GM19324 (cell line): Measurements from ENCODE around the gene INF2.
"Not testable (repeated sequence)": the region's sequence is repeated elsewhere in the genome, so short reads cannot be mapped to it uniquely, and the experiment has no call there.

Source experiments
- ATAC-seq: cut with Tn5 transposase; IDR thresholded peaks from one replicate; pipeline ENCODE4 v1.9.1; 2021; ENCODE audit warnings: mild to moderate bottlenecking, moderate library complexity; ENCODE audit not compliant: unreplicated experiment, low FRiP score

INF2 gene

DNA sequence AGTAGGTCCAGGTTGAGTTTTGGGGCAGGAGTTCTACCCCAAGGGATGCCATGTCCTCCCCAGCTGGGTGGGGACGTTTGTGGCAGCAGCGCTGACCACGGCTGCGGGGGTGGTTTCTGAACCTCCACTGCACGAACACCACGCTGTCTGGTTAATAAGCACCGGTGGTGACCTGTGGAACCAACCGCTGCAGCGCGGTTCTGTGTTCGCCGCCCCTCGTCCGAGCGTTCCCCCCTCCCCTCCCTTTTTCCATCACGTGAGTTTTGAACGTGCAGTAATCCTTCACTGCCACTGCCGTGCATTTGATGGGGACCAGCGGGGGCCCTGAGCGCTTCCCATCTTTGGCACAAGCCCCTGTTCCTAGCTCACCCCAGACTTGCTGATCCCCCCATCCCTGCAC is 28.2 kb downstream of the INF2 start:
- no peak for ATAC-seq

GRCh38 chr14:104718147-104718546 is 28.7 kb downstream of the INF2 start:
- ATAC-seq: no peak

DNA sequence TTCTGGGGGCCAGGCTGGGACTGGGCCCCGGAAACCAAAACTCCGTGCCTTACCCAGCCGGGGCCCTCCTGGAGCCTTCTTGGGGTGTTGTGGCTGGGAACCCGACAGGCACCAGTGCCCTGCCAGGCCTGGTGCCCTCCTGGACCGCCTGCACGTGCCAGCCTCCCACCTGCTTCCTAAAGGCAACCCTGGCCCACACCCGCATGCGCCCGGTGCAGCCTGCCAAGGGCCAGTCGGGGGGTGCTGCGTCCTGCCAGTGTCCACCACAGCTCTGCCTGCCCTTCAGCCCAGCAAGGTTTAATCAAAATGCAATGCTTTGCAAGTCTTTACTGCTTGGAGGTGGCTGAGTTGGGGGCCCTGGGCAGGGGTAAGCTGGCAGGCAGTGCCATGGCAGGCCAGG is 29.5 kb downstream of the INF2 start:
- ATAC-seq: no peak

GRCh38 chr14:104719343-104719742 is 29.9 kb downstream of the INF2 start:
- no peak for ATAC-seq

DNA sequence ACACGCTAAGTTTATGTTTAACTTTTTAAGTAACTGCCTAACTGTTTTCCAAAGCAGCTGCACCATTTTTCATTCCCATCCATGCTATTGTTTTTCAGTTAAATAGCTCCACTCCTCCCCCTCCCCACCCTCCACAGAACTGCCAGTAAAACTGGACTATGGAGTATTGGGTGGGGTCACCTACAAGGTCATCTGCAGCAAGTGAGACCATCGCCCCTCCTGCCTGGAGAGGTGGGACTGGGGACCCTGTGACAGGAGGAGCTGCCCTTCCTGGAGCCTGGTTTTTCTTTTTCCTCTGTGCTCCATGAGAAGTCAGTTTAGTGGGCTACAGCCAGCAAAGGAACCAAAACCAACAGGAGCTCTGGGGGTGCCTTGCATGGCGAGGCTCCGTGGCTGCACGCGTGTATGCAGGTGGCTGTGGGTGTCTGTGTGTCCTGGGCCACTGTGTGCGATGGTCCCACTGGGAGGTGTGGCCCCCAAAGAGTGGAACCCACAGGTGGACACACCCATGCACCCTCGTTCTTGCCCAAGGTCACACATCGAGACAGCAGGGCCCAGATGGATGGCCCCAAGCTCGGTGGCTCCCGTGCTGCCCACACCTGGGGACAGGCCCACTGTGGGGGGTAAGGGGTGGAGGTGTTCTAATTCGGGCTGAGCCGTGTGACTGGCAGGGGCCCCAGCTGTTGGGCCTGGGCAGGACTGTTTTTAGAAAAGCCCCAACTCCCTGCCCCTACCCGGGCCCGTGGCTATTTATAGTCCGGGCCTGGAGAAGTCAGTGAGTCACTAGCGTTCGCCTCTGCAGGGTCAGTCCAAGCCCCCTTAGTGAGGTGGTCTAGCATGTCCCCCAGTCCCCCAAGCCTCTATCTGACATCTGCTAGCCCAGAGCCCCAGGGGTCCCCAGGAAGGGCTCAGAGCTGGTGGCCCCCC is 32.4 kb downstream of the INF2 start:
- no peak for ATAC-seq

DNA sequence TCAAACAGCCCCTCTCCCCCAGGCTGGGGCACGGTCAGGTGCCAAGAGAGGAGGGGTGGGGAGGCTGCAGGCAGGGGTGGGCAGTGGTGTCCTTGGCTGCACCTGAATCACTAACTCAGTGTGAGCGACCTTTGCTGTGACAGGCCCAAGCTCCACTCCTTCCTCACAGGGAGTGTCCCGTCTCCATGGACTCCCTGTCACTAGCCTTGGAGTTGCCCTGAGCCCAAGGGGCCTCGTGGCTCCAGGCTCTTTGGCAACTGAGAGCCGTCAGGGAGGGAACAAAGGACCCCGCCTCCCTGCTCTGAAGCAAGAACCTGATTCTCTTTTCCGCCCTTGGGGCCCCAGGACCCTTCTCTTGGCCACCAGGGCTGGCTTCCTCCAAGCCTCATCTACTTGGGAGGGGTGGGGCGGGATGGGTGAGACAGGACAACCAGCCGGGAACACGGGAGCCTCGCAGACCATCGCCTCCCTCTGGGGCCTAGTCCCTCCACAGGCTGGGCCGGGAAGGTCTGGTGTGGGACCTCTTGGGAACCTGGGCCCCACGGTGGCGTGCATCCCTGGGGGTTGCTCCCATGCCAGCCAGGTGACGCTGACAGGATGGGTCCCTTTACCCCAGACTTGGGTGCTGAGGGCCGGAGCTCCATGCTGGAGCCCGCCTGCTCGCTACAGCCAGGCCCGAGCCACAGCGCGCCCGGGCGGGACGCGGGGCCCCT is 33.7 kb downstream of the INF2 start:
- no peak for ATAC-seq

GRCh38 chr14:104723651-104724406 is 34.4 kb downstream of the INF2 start, which contains the start of gene ADSS1:
Gene ADSS1 (plus strand): TSS chr14:104724229. CDS start chr14:104724271, 42 bp downstream.
- ATAC-seq: no peak

- no peak for ATAC-seq
Measured at GRCh38 chr14:104724407-104724980, 35.1 kb downstream of the INF2 start.

- ATAC-seq: no peak
Measured at GRCh38 chr14:104724981-104725771, 35.8 kb downstream of the INF2 start.

DNA sequence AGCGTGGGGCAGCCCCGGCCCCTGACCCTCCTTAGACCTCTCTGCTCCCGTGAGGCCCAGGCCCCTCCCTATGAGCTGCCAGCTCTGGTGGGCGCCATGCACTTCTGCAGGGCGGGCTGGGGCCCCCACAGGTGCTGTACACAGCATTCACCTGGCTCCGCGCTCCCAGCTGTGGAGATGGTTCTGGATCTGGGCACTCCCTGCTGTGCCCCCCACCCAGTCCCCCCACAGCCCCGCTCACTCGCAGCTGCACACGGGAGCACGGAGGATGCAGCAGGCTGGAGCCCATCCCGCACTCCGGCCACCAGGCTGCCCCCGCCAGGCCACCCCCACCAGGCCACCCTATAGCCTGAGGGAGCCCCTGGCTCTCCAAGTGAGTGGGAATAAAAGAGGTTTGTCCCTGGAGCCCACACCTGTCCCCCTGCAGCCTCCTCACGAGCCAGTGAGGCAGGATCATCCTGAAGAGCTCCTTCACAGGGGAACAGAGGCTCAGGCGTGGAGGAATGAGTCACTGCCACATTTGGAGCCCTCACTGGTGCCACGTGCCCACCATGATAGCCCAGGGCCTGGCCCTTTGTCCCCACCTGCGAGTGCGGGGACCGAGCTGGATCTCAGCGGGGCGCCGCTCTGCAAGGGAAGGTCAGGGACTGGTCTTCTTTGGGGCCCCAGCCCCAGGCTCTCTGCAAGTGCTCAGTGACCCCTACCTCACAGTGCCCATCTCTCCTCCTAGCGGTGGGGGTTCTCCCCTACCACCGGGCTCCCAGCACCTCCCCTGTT is 36.5 kb downstream of the INF2 start:
- ATAC-seq: no peak

DNA sequence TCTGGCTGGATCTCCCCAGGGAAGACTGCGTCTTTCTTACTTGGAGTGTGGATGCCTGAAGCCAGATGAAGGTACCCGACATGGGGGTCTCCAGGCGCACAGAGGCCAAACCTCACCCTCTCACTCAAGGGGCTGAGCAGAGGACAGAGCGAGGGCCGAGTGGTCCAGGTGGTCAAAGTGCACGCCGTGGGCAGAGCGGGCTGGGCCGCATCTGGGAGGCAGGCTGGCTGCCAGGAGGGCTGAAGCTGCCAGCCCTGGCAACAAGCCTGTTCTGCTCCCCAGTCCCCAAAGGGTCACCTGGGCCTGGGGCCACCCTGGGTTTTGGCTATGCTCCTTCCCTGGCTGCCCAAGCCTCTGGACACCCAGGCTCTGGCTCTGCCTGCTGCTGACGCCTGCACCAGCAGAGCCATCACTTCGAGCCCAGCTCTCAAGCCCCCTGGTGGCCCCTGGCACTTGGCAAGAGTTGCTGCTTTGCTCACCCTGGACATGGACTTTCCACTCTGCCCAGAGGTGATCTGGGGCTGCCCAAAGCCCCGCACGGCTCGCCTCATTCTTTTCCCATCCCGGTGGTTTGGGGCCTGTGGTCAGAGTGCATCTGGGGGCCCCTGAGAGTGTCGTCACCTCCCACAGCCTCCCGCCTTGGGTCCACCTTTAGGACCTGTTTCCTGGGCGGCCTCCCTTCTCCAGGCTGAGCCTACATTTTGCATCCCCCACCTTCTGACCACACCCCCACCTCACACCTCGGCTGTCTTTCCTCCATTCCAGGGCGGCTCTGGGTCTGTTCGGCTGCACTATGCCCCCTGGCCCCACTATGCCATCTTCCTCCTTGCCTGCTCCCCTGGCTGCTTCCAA is 37.4 kb downstream of the INF2 start:
- no peak for ATAC-seq

GRCh38 chr14:104728631-104729030 is 39.2 kb downstream of the INF2 start:
- ATAC-seq: no peak

DNA sequence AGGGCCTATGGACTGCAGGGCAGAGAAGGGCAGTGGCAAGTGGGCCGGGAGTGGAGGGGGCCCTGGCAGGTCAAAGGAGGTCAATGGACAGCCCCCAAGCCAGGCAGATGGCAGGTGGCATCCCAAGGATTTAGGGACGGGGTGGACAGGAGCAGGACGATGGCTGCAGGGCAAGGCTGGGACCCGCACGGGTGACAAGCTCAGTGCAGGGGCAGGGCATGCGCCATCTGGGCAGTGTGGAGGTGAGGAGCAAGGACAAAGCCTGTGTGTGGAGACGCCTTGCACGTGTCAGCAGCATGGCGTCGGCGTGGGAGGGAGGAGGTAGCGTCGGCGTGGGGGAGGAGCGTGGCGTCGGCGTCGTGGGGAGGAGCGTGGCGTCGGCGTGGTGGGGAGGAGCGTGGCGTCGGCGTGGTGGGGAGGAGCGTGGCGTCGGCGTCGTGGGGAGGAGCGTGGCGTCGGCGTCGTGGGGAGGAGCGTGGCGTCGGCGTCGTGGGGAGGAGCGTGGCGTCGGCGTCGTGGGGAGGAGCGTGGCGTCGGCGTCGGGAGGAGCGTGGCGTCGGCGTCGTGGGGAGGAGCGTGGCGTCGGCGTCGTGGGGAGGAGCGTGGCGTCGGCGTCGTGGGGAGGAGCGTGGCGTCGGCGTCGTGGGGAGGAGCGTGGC is 39.9 kb downstream of the INF2 start:
- ATAC-seq: not testable (repeated sequence)

DNA sequence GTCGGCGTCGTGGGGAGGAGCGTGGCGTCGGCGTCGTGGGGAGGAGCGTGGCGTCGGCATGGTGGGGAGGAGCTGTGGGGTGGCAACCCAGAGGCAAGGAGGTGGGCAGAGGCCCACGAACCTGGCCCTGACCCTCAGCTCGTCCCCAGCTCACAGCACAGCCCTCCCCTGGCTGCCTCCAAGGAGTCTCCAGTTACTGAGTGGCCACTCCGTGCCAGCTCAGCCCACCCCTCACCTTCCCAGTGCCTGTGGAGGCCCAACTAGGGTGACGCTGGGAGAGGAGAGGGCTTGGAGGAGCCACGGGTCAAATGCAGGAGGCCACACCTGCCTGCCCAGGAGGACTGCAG is 40.4 kb downstream of the INF2 start:
- ATAC-seq: no peak

- ATAC-seq: no peak
Measured at GRCh38 chr14:104730487-104730886, 41.1 kb downstream of the INF2 start.

GRCh38 chr14:104731320-104732294 is 42.2 kb downstream of the INF2 start:
- no peak for ATAC-seq
